Measurements from ENCODE around the gene ZNF526.

ZNF526 gene

GRCh38 chr19:42197375-42197817 lies 22.7 kb upstream of the ZNF526 start:
- peak overlapping the region; percentile 98 for H3K27ac ChIP-seq (replicated peaks)
- peak; percentile 81 to 88 for DNase-seq (ENCODE audit: low read depth in 1 of 2, low spot score in 1 of 2)
- H3K27me3 ChIP-seq (ENCODE audit: insufficient read depth, poor library complexity, severe bottlenecking): no peaks in the 10 kb centered on the region
- H3K4me3 ChIP-seq (replicated peaks; ENCODE audit: insufficient read depth, low read length): no peak overlapping the region
- TF ChIP-seq CTCF (IDR thresholded peaks at IDR 0.05; ENCODE audit: insufficient read depth, low read length): no peak
- no peak for TF ChIP-seq GABPA (IDR thresholded peaks at IDR 0.05; ENCODE audit: low read depth)
- TF ChIP-seq REST (IDR thresholded peaks at IDR 0.05; ENCODE audit: insufficient replicate concordance, low read depth): no peak
- TF ChIP-seq POLR2AphosphoS5 (IDR thresholded peaks at IDR 0.05; ENCODE audit: low read depth): peak; percentile 91
- TF ChIP-seq SPI1 (IDR thresholded peaks at IDR 0.05; ENCODE audit: borderline replicate concordance, low read depth): peak; percentile 77

GRCh38 chr19:42198676-42199439 lies 21.3 kb upstream of the ZNF526 start:
- no peaks in the 10 kb centered on the region for H3K27me3 ChIP-seq (ENCODE audit: insufficient read depth, poor library complexity, severe bottlenecking)
- H3K4me3 ChIP-seq (replicated peaks; ENCODE audit: insufficient read depth, low read length): peak overlapping the region; percentile 9
- TF ChIP-seq POLR2AphosphoS5 (IDR thresholded peaks at IDR 0.05; ENCODE audit: low read depth) (peak; percentile 15; the same call in 1 of the 2 replicates), GABPA (IDR thresholded peaks at IDR 0.05; ENCODE audit: low read depth) (no peak)
- H3K27ac ChIP-seq (replicated peaks): peak overlapping the region; percentile 98
- peak in 1 of 2 experiments; percentile 75 for DNase-seq (ENCODE audit: low read depth in 1 of 2, low spot score in 1 of 2)

GRCh38 chr19:42199440-42200115 lies 20.5 kb upstream of the ZNF526 start:
- Histone ChIP-seq H3K27ac (replicated peaks) (peak overlapping the region; percentile 98), H3K27me3 (ENCODE audit: insufficient read depth, poor library complexity, severe bottlenecking) (no peaks in the 10 kb centered on the region), H3K4me3 (replicated peaks; ENCODE audit: insufficient read depth, low read length) (peak overlapping the region; percentile 9)
- peak; percentile 88 to 96 for DNase-seq (ENCODE audit: low read depth in 1 of 2, low spot score in 1 of 2)
- TF ChIP-seq CTCF (IDR thresholded peaks at IDR 0.05; ENCODE audit: insufficient read depth, low read length) (peak; percentile 45), SPI1 (IDR thresholded peaks at IDR 0.05; ENCODE audit: borderline replicate concordance, low read depth) (peak; percentile 36; the same call in 1 of the 2 replicates), POLR2AphosphoS5 (IDR thresholded peaks at IDR 0.05; ENCODE audit: low read depth) (peak; percentile 42; the same call in 1 of the 2 replicates), GABPA (IDR thresholded peaks at IDR 0.05; ENCODE audit: low read depth) (peak; percentile 34; the same call in 1 of the 2 replicates), REST (IDR thresholded peaks at IDR 0.05; ENCODE audit: insufficient replicate concordance, low read depth) (no peak)

GRCh38 chr19:42200116-42200715 lies 19.9 kb upstream of the ZNF526 start:
- H3K27ac ChIP-seq (replicated peaks): peak overlapping the region; percentile 98
- TF ChIP-seq GABPA (IDR thresholded peaks at IDR 0.05; ENCODE audit: low read depth) (no peak), CTCF (IDR thresholded peaks at IDR 0.05; ENCODE audit: insufficient read depth, low read length) (no peak), POLR2AphosphoS5 (IDR thresholded peaks at IDR 0.05; ENCODE audit: low read depth) (no peak), SPI1 (IDR thresholded peaks at IDR 0.05; ENCODE audit: borderline replicate concordance, low read depth) (no peak), REST (IDR thresholded peaks at IDR 0.05; ENCODE audit: insufficient replicate concordance, low read depth) (no peak)

More at GRCh38 chr19:42200116-42200715, 19.9 kb upstream of the ZNF526 start:
- Histone ChIP-seq H3K27me3 (ENCODE audit: insufficient read depth, poor library complexity, severe bottlenecking) (no peaks in the 10 kb centered on the region), H3K4me3 (replicated peaks; ENCODE audit: insufficient read depth, low read length) (no peak overlapping the region)
- no peak for DNase-seq (ENCODE audit: low read depth in 1 of 2, low spot score in 1 of 2)
